HepG2 (cell line): Measurements from ENCODE around the gene CPNE5. TPM values are rescaled to one million over a fixed set of nuclear protein-coding genes. Genes with fewer than 3 reads are reported as not detected.

Experiments
- CHCHD3 ChIP-seq: sonication (generic); formaldehyde crosslinking; IDR thresholded peaks from 2 replicates; pipeline ENCODE4 v1.8.0; 2022; ENCODE audit warnings: mild to moderate bottlenecking, missing genetic modification reagents, moderate library complexity
- CHD4 ChIP-seq: fragments of 200-600 bp; sonication (generic); IDR thresholded peaks from 2 replicates; pipeline ENCODE4 v1.7.0; 2017; ENCODE audit warnings: mild to moderate bottlenecking, low read length, borderline replicate concordance
- FOXO1 ChIP-seq: sonication (generic); formaldehyde crosslinking; IDR thresholded peaks from 2 replicates; pipeline ENCODE4 v1.4.0; 2020; ENCODE audit warnings: missing genetic modification reagents
- GTF2F1 ChIP-seq: fragments of 150-350 bp; IDR thresholded peaks from 2 replicates; pipeline ENCODE4 v1.6.1; 2014; ENCODE audit warnings: low read length
- GZF1 ChIP-seq: sonication (generic); formaldehyde crosslinking; IDR thresholded peaks from 2 replicates; pipeline ENCODE4 v1.5.1; 2020; ENCODE audit warnings: mild to moderate bottlenecking, missing genetic modification reagents
- HDAC1 ChIP-seq: sonication (generic); formaldehyde crosslinking; IDR thresholded peaks from 2 replicates; pipeline ENCODE4 v1.5.1; 2020; ENCODE audit warnings: mild to moderate bottlenecking, missing genetic modification reagents
- IRF1 ChIP-seq: sonication (generic); formaldehyde crosslinking; IDR thresholded peaks from 2 replicates; pipeline ENCODE4 v1.4.0; 2020; ENCODE audit warnings: low read depth, mild to moderate bottlenecking, missing genetic modification reagents
- ISX ChIP-seq: sonication (generic); formaldehyde crosslinking; conservative IDR thresholded peaks from 2 replicates; pipeline ENCODE4 v1.5.0; 2020; ENCODE audit warnings: missing genetic modification reagents
- KDM3A ChIP-seq: IDR thresholded peaks from 2 replicates; pipeline ENCODE4 v1.6.1; 2018; ENCODE audit warnings: low read depth, missing compliant biosample characterization
- LCORL ChIP-seq, 2 experiments: fragments of 450-650 bp in 1 of 2; sonication (generic) in 1 of 2; formaldehyde crosslinking in 1 of 2; IDR thresholded peaks; 2 replicates each; pipeline versions ENCODE4 v1.5.0 to v1.6.1; 2017 to 2020; ENCODE audit warnings: antibody characterized with exemption in 1 of 2, missing genetic modification reagents in 1 of 2
- NBN ChIP-seq: fragments of 450-650 bp; conservative IDR thresholded peaks from 2 replicates; pipeline ENCODE4 v1.6.1; 2017
- NFYC ChIP-seq: IDR thresholded peaks from 2 replicates; pipeline ENCODE4 v1.6.1; 2016; ENCODE audit warnings: missing genetic modification reagents, missing compliant biosample characterization
- PATZ1 ChIP-seq: sonication (generic); formaldehyde crosslinking; IDR thresholded peaks from 2 replicates; pipeline ENCODE4 v1.4.0; 2020; ENCODE audit warnings: missing genetic modification reagents
- RAD51 ChIP-seq: fragments of 450-650 bp; IDR thresholded peaks from 2 replicates; pipeline ENCODE4 v1.6.1; 2016; ENCODE audit warnings: borderline replicate concordance
- RBM39 ChIP-seq: fragments of 200-400 bp; formaldehyde crosslinking; IDR thresholded peaks from one replicate; pipeline ENCODE4 v1.6.1; 2018; ENCODE audit warnings: antibody characterized with exemption, mild to moderate bottlenecking, low read depth, low read length; ENCODE audit not compliant: poor library complexity, severe bottlenecking
- RXRA ChIP-seq: sonication (generic); formaldehyde crosslinking; IDR thresholded peaks from 2 replicates; pipeline ENCODE4 v1.5.1; 2020; ENCODE audit warnings: missing genetic modification reagents
- RXRB ChIP-seq: IDR thresholded peaks from 2 replicates; pipeline ENCODE4 v1.6.1; 2016; ENCODE audit warnings: borderline replicate concordance, missing genetic modification reagents, missing compliant biosample characterization
- SP140L ChIP-seq: sonication (generic); formaldehyde crosslinking; IDR thresholded peaks from 2 replicates; pipeline ENCODE4 v1.4.0; 2020; ENCODE audit warnings: missing genetic modification reagents, borderline replicate concordance
- SRSF9 ChIP-seq: fragments of 200-400 bp; formaldehyde crosslinking; IDR thresholded peaks from 2 replicates; pipeline ENCODE4 v1.6.1; 2018; ENCODE audit warnings: borderline replicate concordance, mild to moderate bottlenecking, low read depth, low read length; ENCODE audit not compliant: insufficient read depth, poor library complexity, severe bottlenecking
- THAP7 ChIP-seq: sonication (generic); formaldehyde crosslinking; IDR thresholded peaks from 2 replicates; pipeline ENCODE4 v1.8.1; 2023; ENCODE audit warnings: mild to moderate bottlenecking, missing genetic modification reagents
- ZFP82 ChIP-seq: sonication (generic); formaldehyde crosslinking; IDR thresholded peaks from 2 replicates; pipeline ENCODE4 v1.5.1; 2020; ENCODE audit warnings: mild to moderate bottlenecking, missing genetic modification reagents, borderline replicate concordance
- ZMYM4 ChIP-seq: sonication (generic); formaldehyde crosslinking; IDR thresholded peaks from 2 replicates; pipeline ENCODE4 v1.8.1; 2023; ENCODE audit warnings: mild to moderate bottlenecking, missing genetic modification reagents
- ZNF225 ChIP-seq: sonication (generic); formaldehyde crosslinking; IDR thresholded peaks from 2 replicates; pipeline ENCODE4 v1.4.0; 2020; ENCODE audit warnings: mild to moderate bottlenecking, missing genetic modification reagents
- ZNF335 ChIP-seq: sonication (generic); formaldehyde crosslinking; IDR thresholded peaks from 2 replicates; pipeline ENCODE4 v1.4.0; 2020; ENCODE audit warnings: missing genetic modification reagents
- ZNF552 ChIP-seq: sonication (generic); formaldehyde crosslinking; IDR thresholded peaks from 2 replicates; pipeline ENCODE4 v1.9.0; 2022; ENCODE audit warnings: missing genetic modification reagents, mild to moderate bottlenecking, borderline replicate concordance
- ZNF557 ChIP-seq: sonication (generic); formaldehyde crosslinking; IDR thresholded peaks from 2 replicates; pipeline ENCODE4 v1.4.0; 2020; ENCODE audit warnings: missing genetic modification reagents
- ZNF564 ChIP-seq: sonication (generic); formaldehyde crosslinking; IDR thresholded peaks from 2 replicates; pipeline ENCODE4 v1.8.1; 2023; ENCODE audit warnings: mild to moderate bottlenecking, missing genetic modification reagents
- ZSCAN31 ChIP-seq: sonication (generic); formaldehyde crosslinking; IDR thresholded peaks from 2 replicates; pipeline ENCODE4 v1.5.0; 2020; ENCODE audit warnings: low read depth, mild to moderate bottlenecking, missing genetic modification reagents
- polyA plus RNA-seq, 8 experiments: library from polyadenylated mRNA; depleted of rRNA in 3 of 8; stranded (reverse) in 7 of 8; unstranded in 1 of 8; fragments of >200 nt; fragmentation: Illumina TruSeq in 4 of 8; extraction: Trizol in 4 of 8; gene quantifications; 2 replicates each; pipeline versions ENCODE4 v1.2.1 to v1.2.3, GENCODE V29; 2011 to 2016; ENCODE audit warnings: low read depth in 4 of 8, missing spikeins in 1 of 8, mixed read lengths in 1 of 8; ENCODE audit not compliant: insufficient read depth in 1 of 8
- total RNA-seq, 5 experiments: library from RNA; depleted of rRNA; stranded (reverse); fragments of >200 nt; fragmentation: Illumina TruSeq; extraction: Trizol; gene quantifications; 2 replicates each; pipeline ENCODE4 v1.2.3, GENCODE V29; 2016; ENCODE audit warnings: low read depth in 1 of 5

Gene CPNE5
- total and polyA plus RNA-seq, 2 of the 13 experiments (the other 11 are each of a cell fraction or from before 2014, with no cell fraction given), result 0.16 TPM; not detected in 1

GRCh38 chr6:36829919-36830544 is 9.2 kb downstream of the CPNE5 start (continued):
- TF ChIP-seq ZFP82 (no peak), KDM3A (CRISPR knock-in tag) (peak; percentile 52; the same call in 1 of the 2 replicates), ZNF335 (CRISPR knock-in tag) (peak; percentile 39; the same call in 1 of the 2 replicates), ZNF225 (CRISPR knock-in tag) (no peak), CHD4 (0 out of 2 replicates have a peak, but pooled peaks have one; percentile 40), SP140L (no peak), IRF1 (CRISPR knock-in tag) (no peak), HDAC1 (CRISPR knock-in tag) (peak; percentile 94), FOXO1 (CRISPR knock-in tag) (peak; percentile 87), ZNF564 (no peak), NFYC (CRISPR knock-in tag) (no peak), GTF2F1 (no peak), ZSCAN31 (CRISPR knock-in tag) (peak; percentile 20; the same call in 1 of the 2 replicates), ZNF557 (CRISPR knock-in tag) (0 out of 2 replicates have a peak, but pooled peaks have one; percentile 39), SRSF9 (no peak), RXRA (peak; percentile 66; the same call in 1 of the 2 replicates), PATZ1 (CRISPR knock-in tag) (peak; percentile 66), ISX (no peak), NBN (no peak), THAP7 (CRISPR knock-in tag) (no peak), ZMYM4 (peak; percentile 83), RXRB (CRISPR knock-in tag) (peak; percentile 91), CHCHD3 (CRISPR knock-in tag) (no peak), LCORL (IDR thresholded peaks at IDR 0.05) (peak; percentile 30; the same call in 1 of the 2 replicates), LCORL (CRISPR knock-in tag; IDR thresholded peaks at IDR 0.05) (peak; percentile 46; the same call in 1 of the 2 replicates), RAD51 (no peak), RBM39 (no peak), GZF1 (0 out of 2 replicates have a peak, but pooled peaks have one; percentile 21), ZNF552 (CRISPR knock-in tag) (no peak)
